ENCODE measurements around the gene LYL1.
A peak's percentile ranks its signal among the peaks of the same experiment; 100 is the strongest.

The LYL1 gene

GRCh38 chr19:13062317-13062716, 40.3 kb downstream of the LYL1 start:
- no peak for TF ChIP-seq GATA1 (IDR thresholded peaks at IDR 0.05; ENCODE audit: low read depth, low read length)
- TF ChIP-seq POLR2A (IDR thresholded peaks at IDR 0.05; ENCODE audit: low read length): no peak
- DNase-seq: no peak

GRCh38 chr19:13060964-13061927, 41.4 kb downstream of the LYL1 start:
- no peak for TF ChIP-seq GATA1 (IDR thresholded peaks at IDR 0.05; ENCODE audit: low read depth, low read length)
- no peak for TF ChIP-seq POLR2A (IDR thresholded peaks at IDR 0.05; ENCODE audit: low read length)
- peak; percentile 79 to 90 for DNase-seq

GRCh38 chr19:13060233-13060963, 42.3 kb downstream of the LYL1 start:
- no peak for DNase-seq
- no peak for TF ChIP-seq GATA1 (IDR thresholded peaks at IDR 0.05; ENCODE audit: low read depth, low read length)
- TF ChIP-seq POLR2A (IDR thresholded peaks at IDR 0.05; ENCODE audit: low read length): no peak

- no peak for DNase-seq
- no peak for TF ChIP-seq GATA1 (IDR thresholded peaks at IDR 0.05; ENCODE audit: low read depth, low read length)
- no peak for TF ChIP-seq POLR2A (IDR thresholded peaks at IDR 0.05; ENCODE audit: low read length)
These were observed 43.6 kb downstream of the LYL1 start for GRCh38 chr19:13058951-13059660.

GRCh38 chr19:13057744-13058143, 44.9 kb downstream of the LYL1 start:
- TF ChIP-seq GATA1 (IDR thresholded peaks at IDR 0.05; ENCODE audit: low read depth, low read length) (no peak), POLR2A (IDR thresholded peaks at IDR 0.05; ENCODE audit: low read length) (no peak)
- DNase-seq: no peak

GRCh38 chr19:13057147-13057572, 45.5 kb downstream of the LYL1 start:
- TF ChIP-seq GATA1 (IDR thresholded peaks at IDR 0.05; ENCODE audit: low read depth, low read length) (no peak), POLR2A (IDR thresholded peaks at IDR 0.05; ENCODE audit: low read length) (no peak)
- DNase-seq: no peak

GRCh38 chr19:13056052-13056660, 46.5 kb downstream of the LYL1 start:
- DNase-seq: no peak
- no peak for TF ChIP-seq GATA1 (IDR thresholded peaks at IDR 0.05; ENCODE audit: low read depth, low read length)
- TF ChIP-seq POLR2A (IDR thresholded peaks at IDR 0.05; ENCODE audit: low read length): no peak

GRCh38 chr19:13055213-13056051, 47.2 kb downstream of the LYL1 start:
- TF ChIP-seq GATA1 (IDR thresholded peaks at IDR 0.05; ENCODE audit: low read depth, low read length) (no peak), POLR2A (IDR thresholded peaks at IDR 0.05; ENCODE audit: low read length) (no peak)
- DNase-seq: no peak

GRCh38 chr19:13054626-13055212, 47.9 kb downstream of the LYL1 start:
- DNase-seq: no peak
- TF ChIP-seq POLR2A (IDR thresholded peaks at IDR 0.05; ENCODE audit: low read length): no peak
- no peak for TF ChIP-seq GATA1 (IDR thresholded peaks at IDR 0.05; ENCODE audit: low read depth, low read length)

- TF ChIP-seq GATA1 (IDR thresholded peaks at IDR 0.05; ENCODE audit: low read depth, low read length): no peak
- no peak for TF ChIP-seq POLR2A (IDR thresholded peaks at IDR 0.05; ENCODE audit: low read length)
- no peak for DNase-seq
These were observed 48.7 kb downstream of the LYL1 start for GRCh38 chr19:13053761-13054625.

GRCh38 chr19:13053238-13053637, 49.4 kb downstream of the LYL1 start:
- TF ChIP-seq GATA1 (IDR thresholded peaks at IDR 0.05; ENCODE audit: low read depth, low read length) (no peak), POLR2A (IDR thresholded peaks at IDR 0.05; ENCODE audit: low read length) (no peak)
- no peak for DNase-seq
